ENCODE results near the gene KCTD5. TPM values are rescaled to one million over a fixed set of nuclear protein-coding genes. Genes with fewer than 3 reads are reported as not detected.

Gene KCTD5
- total and polyA plus RNA-seq, 9 of the 15 experiments (the other 6 are each of a cell fraction or from before 2014, with no cell fraction given), result 0.73 to 58.3 (median 32.3) TPM

GRCh38 chr16:2673066-2673999, 9.0 kb upstream of the KCTD5 start (continued):
- TF ChIP-seq ELK1 (CRISPR knock-in tag; IDR thresholded peaks at IDR 0.05) (no peak), ZNF586 (CRISPR knock-in tag; conservative IDR thresholded peaks at IDR 0.05) (no peak), BRF1 (IDR thresholded peaks at IDR 0.05; ENCODE audit: borderline replicate concordance, extremely low read depth, insufficient read length) (no peak), MEF2D (tag; conservative IDR thresholded peaks at IDR 0.05; ENCODE audit: low read depth) (no peak), ZNF232 (CRISPR knock-in tag; IDR thresholded peaks at IDR 0.05) (no peak), ZNF121 (CRISPR knock-in tag; conservative IDR thresholded peaks at IDR 0.05) (no peak), PATZ1 (CRISPR knock-in tag; IDR thresholded peaks at IDR 0.05; ENCODE audit: borderline replicate concordance) (no peak), SRSF3 (IDR thresholded peaks at IDR 0.05; ENCODE audit: insufficient read depth, low read length) (no peak), KDM1A (IDR thresholded peaks at IDR 0.05) (peak in 1 of 2 experiments; percentile 41; a peak in 1 of 4 replicates), CEBPB (tag; IDR thresholded peaks at IDR 0.05) (0 out of 2 replicates have a peak, but pooled peaks have one; percentile 21), EHMT2 (IDR thresholded peaks at IDR 0.05) (peak; percentile 81), TFAM (CRISPR knock-in tag; conservative IDR thresholded peaks at IDR 0.05) (no peak), CBX3 (IDR thresholded peaks at IDR 0.05; ENCODE audit: borderline replicate concordance in 1 of 2, low read length in 2 of 2) (no peak), YY1 (IDR thresholded peaks at IDR 0.05; ENCODE audit: borderline replicate concordance in 1 of 3, control insufficient read depth in 1 of 3, extremely low read depth in 1 of 3, insufficient read depth in 3 of 3, insufficient read length in 1 of 3, insufficient replicate concordance in 2 of 3, low read depth in 1 of 3, low read length in 2 of 3) (peak in 1 of 3 experiments; percentile 20), TEAD4 (IDR thresholded peaks at IDR 0.05; ENCODE audit: low read length) (no peak), TEAD4 (CRISPR knock-in tag; IDR thresholded peaks at IDR 0.05; ENCODE audit: borderline replicate concordance) (no peak), MLLT1 (IDR thresholded peaks at IDR 0.05) (no peak), HLTF (IDR thresholded peaks at IDR 0.05) (peak; percentile 53; the same call in 1 of the 2 replicates), ILF3 (IDR thresholded peaks at IDR 0.05; ENCODE audit: borderline replicate concordance) (no peak), ZKSCAN1 (IDR thresholded peaks at IDR 0.05; ENCODE audit: low read depth, low read length) (no peak), ARNT (IDR thresholded peaks at IDR 0.05) (no peak), TAF1 (IDR thresholded peaks at IDR 0.05; ENCODE audit: control insufficient read depth, extremely low read depth, insufficient read depth, low read length, severe bottlenecking) (peak; percentile 61), ZBED1 (IDR thresholded peaks at IDR 0.05) (no peak), CBFB (CRISPR knock-in tag; IDR thresholded peaks at IDR 0.05) (no peak)
